GM23338 (cell line): Measurements from ENCODE around the gene FOXJ3.

Experiments
- CREB1 ChIP-seq: fragments of 250-450 bp; sonication (Bioruptor Pico); IDR thresholded peaks from 2 replicates; pipeline ENCODE4 v1.5.0; 2020; ENCODE audit warnings: low read depth, mild to moderate bottlenecking, moderate library complexity
- EZH2 ChIP-seq: fragments of 200-600 bp; sonication (generic); IDR thresholded peaks from one replicate; pipeline ENCODE4 v1.8.0; 2017; ENCODE audit warnings: antibody characterized with exemption, mild to moderate bottlenecking, low read depth; ENCODE audit not compliant: unreplicated experiment
- EZH2phosphoT487 ChIP-seq: fragments of 200-600 bp; sonication (generic); IDR thresholded peaks from one replicate; pipeline ENCODE4 v1.8.1; 2018; ENCODE audit warnings: antibody characterized with exemption; ENCODE audit not compliant: unreplicated experiment
- JUNB ChIP-seq: IDR thresholded peaks from one replicate; pipeline ENCODE4 v1.6.1; 2016; ENCODE audit warnings: antibody characterized with exemption; ENCODE audit not compliant: unreplicated experiment
- POLR2AphosphoS5 ChIP-seq: IDR thresholded peaks from 2 replicates; pipeline ENCODE4 v1.6.1; 2016; ENCODE audit warnings: antibody characterized with exemption, low read depth
- STAT1 ChIP-seq: IDR thresholded peaks from one replicate; pipeline ENCODE4 v1.6.1; 2016; ENCODE audit warnings: antibody characterized with exemption; ENCODE audit not compliant: unreplicated experiment
- ZNF114 ChIP-seq: fragments of 250-450 bp; sonication (Bioruptor Pico); IDR thresholded peaks from 2 replicates; pipeline ENCODE4 v1.5.0; 2020; ENCODE audit warnings: mild to moderate bottlenecking, moderate library complexity
- ZNF331 ChIP-seq: fragments of 250-450 bp; sonication (Bioruptor Pico); IDR thresholded peaks from 2 replicates; pipeline ENCODE4 v1.5.0; 2020; ENCODE audit warnings: low read depth, mild to moderate bottlenecking, moderate library complexity
- TF ChIP-seq, protein P1 (sequence below): IDR thresholded peaks from one replicate; pipeline ENCODE4 v1.6.1; 2018; ENCODE audit warnings: antibody characterized with exemption; ENCODE audit not compliant: unreplicated experiment
- TF ChIP-seq, protein P2 (sequence below), 2 experiments: fragments of 200-600 bp in 1 of 2; sonication (generic) in 1 of 2; conservative IDR thresholded peaks; 2 replicates each; pipeline versions ENCODE4 v1.5.1 to v1.6.1; 2016 to 2017; ENCODE audit warnings: antibody characterized with exemption in 2 of 2, low read depth in 2 of 2, mild to moderate bottlenecking in 2 of 2, moderate library complexity in 1 of 2
- TF ChIP-seq, protein P3 (sequence below): IDR thresholded peaks from 2 replicates; pipeline ENCODE4 v1.6.1; 2016; ENCODE audit warnings: antibody characterized with exemption

DNA sequence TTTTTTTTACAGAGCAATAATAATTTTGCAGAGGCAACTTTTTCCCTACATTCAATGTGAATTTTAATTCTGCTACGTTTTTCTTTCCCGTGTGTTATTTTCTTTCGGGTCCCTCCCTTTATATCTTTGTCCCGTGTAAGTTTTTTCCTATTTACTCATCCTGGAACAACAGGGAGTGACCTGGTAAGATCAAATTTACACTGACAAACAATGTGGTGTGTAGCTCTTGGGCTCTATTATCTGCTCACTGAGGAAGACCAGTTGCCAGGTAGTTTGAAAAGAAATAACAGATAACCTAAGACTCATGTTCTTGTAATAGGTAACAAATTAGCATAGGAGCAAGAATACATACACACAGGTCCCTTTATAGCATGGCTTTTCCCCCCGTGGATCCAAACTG lies 136.8 kb downstream of the FOXJ3 start:
- no peak for TF ChIP-seq EZH2
- TF ChIP-seq, protein P1, sequence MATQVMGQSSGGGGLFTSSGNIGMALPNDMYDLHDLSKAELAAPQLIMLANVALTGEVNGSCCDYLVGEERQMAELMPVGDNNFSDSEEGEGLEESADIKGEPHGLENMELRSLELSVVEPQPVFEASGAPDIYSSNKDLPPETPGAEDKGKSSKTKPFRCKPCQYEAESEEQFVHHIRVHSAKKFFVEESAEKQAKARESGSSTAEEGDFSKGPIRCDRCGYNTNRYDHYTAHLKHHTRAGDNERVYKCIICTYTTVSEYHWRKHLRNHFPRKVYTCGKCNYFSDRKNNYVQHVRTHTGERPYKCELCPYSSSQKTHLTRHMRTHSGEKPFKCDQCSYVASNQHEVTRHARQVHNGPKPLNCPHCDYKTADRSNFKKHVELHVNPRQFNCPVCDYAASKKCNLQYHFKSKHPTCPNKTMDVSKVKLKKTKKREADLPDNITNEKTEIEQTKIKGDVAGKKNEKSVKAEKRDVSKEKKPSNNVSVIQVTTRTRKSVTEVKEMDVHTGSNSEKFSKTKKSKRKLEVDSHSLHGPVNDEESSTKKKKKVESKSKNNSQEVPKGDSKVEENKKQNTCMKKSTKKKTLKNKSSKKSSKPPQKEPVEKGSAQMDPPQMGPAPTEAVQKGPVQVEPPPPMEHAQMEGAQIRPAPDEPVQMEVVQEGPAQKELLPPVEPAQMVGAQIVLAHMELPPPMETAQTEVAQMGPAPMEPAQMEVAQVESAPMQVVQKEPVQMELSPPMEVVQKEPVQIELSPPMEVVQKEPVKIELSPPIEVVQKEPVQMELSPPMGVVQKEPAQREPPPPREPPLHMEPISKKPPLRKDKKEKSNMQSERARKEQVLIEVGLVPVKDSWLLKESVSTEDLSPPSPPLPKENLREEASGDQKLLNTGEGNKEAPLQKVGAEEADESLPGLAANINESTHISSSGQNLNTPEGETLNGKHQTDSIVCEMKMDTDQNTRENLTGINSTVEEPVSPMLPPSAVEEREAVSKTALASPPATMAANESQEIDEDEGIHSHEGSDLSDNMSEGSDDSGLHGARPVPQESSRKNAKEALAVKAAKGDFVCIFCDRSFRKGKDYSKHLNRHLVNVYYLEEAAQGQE: no peak
- TF ChIP-seq, protein P2, sequence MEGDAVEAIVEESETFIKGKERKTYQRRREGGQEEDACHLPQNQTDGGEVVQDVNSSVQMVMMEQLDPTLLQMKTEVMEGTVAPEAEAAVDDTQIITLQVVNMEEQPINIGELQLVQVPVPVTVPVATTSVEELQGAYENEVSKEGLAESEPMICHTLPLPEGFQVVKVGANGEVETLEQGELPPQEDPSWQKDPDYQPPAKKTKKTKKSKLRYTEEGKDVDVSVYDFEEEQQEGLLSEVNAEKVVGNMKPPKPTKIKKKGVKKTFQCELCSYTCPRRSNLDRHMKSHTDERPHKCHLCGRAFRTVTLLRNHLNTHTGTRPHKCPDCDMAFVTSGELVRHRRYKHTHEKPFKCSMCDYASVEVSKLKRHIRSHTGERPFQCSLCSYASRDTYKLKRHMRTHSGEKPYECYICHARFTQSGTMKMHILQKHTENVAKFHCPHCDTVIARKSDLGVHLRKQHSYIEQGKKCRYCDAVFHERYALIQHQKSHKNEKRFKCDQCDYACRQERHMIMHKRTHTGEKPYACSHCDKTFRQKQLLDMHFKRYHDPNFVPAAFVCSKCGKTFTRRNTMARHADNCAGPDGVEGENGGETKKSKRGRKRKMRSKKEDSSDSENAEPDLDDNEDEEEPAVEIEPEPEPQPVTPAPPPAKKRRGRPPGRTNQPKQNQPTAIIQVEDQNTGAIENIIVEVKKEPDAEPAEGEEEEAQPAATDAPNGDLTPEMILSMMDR (conservative IDR thresholded peaks at IDR 0.05; ENCODE audit: low read depth in 2 of 2): no peak
- TF ChIP-seq EZH2phosphoT487: no peak
- TF ChIP-seq POLR2AphosphoS5: no peak
- TF ChIP-seq ZNF331: no peak
- TF ChIP-seq JUNB: no peak
- TF ChIP-seq STAT1: no peak
- TF ChIP-seq, protein P3, sequence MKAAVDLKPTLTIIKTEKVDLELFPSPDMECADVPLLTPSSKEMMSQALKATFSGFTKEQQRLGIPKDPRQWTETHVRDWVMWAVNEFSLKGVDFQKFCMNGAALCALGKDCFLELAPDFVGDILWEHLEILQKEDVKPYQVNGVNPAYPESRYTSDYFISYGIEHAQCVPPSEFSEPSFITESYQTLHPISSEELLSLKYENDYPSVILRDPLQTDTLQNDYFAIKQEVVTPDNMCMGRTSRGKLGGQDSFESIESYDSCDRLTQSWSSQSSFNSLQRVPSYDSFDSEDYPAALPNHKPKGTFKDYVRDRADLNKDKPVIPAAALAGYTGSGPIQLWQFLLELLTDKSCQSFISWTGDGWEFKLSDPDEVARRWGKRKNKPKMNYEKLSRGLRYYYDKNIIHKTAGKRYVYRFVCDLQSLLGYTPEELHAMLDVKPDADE: no peak
- TF ChIP-seq CREB1 (CRISPR knock-in tag): no peak
- no peak for TF ChIP-seq ZNF114
